ENCODE data around the gene IRGC.
A peak's percentile ranks its signal among the peaks of the same experiment; 100 is the strongest.

Gene IRGC

DNA sequence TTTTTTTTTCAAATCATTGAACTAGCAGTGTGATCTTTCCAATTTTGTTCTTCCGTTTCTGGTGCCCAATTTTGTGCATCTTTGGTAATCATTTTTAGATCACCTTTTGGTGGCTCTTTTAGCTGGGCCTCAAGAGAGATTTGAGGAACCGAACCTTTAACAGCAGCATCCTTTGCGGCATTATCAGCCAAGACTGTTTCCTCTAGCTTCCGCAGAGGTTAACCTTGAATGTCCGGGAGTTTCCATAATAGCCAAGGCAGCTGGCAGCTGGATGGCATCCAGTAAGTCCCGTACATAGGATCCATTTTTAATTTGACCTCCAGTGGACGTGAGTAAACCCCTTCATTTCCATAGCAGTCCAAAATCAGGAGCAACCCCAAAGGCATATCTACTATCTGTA lies 9.6 kb downstream of the IRGC start:
- no peak for DNase-seq

DNA sequence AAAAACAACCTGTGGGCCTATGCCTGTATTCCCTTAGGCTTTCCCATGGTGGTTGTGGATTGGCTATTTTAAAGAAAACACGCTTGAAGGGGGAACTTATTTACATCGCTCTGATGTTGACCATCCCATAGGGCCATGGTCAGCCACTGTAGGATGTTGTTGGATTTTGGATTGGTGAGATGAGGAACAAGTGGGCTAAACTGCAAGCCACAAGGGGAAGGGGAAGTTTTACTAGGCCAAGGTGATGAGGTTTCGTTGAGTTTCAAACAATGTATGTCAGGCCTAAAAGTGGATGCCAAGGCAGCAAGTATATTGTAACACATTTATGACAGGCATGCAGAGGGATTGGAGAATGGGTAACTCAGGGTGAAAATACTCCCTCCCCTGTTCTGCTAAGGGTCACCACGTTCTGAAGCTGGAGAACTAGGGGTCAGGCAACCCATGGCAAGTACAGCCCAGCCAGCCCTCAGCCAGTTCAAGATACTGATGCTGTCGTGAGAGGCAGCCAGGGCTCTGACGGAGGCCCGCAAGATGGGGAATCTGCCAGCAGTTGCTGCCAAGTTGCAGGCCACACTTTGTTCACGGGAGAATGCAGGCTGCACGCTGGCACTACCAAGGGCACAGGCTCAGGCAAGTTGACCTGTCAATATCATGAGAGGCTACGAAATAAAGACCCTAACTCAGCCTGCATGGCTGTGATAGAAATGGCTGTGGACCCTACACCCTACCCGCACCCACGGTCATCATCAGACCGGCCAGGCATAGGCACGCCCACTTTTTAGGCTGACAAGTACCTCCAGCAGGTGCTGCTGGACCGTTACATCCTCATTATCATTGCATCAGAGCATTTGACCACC lies 11.1 kb downstream of the IRGC start:
- no peak for DNase-seq

DNA sequence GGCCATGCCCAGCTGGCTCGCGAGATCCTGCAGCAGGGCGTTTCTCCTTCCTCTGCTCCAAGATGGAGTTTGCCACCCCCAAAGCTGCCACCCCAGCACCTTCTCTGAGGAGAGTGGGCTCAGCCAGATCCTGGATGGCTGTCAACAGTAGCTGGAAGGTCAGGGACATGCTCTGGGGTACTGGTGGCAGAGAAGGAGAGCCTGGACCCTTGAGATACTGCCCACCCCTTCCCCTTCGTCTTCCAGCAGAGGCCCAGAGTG lies 11.6 kb downstream of the IRGC start:
- no peak for DNase-seq

DNA sequence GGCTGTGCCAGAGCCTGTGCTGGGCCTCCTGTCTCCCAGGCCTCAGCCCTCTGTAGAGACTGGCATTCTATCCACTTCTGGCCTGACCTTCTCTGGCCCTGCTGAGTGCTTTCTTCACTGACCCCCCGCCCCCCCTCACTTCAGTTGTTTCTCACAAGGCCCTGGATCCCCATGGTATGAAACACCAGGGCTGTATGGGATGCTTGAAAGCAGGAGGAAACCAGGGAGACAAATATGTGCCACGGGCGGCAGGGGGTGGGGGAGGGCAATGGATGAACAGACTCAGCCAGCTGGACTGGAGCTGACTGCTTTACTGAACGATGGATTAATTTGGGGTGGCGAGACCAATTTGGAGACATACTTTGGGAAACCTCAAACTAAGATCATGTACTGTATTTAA lies 14.0 kb downstream of the IRGC start:
- no peak for DNase-seq

DNA sequence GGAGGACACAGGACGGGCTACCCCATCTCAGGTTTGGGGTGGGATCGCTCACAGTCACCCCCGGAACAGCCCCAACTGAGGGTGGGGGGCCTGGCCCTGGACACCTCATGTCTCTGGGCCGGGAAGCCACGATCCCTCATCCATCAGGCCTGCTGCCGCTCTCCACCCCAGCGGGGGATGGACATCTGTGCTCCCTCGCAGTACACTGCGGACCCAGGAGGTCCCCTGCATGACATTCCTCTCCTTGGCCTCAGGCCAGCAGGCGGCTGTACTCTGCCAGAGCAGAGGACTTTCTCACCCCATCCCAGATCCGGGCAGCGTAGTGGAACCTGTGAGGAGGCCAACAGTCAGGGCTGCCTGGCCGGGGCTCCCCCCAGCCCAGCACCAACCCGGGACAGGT lies 15.5 kb downstream of the IRGC start:
- no peak for DNase-seq

DNA sequence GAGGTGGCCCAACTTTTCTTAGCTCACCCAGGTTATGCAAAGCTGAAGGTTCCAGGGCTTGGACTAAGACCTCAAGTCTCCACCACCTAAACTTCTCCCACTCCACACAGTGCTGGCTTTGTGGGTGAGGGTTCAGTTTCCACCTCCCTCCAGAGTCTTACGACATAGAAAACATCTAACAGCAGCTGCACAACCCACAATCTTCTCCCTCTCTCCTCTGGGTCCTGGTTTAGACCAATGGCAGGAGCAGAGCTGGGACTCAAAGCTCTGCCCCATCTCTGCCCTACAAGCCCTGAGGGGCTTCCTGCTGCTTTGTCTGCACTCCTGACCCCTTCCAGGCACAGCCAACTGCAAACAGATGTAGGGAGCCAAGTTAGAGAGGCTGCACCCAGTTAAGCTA lies 16.0 kb downstream of the IRGC start:
- DNase-seq = no peak

DNA sequence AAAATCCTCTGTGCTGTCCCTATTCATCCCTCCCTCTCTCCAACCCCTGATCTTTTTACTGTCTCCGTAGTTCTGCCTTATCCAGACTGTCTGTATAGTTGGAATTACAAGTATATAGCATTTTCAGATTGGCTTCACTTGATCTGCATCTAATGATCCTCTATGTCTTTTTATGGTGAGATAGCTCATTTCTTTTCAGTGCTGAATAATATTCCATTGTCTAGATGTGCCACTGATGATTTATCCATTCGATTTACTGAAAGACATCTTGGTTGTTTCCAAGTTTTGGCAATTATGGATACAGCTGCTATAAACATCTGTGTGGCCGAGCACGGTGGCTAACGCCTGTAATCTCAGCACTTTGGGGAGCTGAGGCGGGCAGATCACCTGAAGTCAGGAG lies 19.1 kb downstream of the IRGC start:
- DNase-seq = no peak

DNA sequence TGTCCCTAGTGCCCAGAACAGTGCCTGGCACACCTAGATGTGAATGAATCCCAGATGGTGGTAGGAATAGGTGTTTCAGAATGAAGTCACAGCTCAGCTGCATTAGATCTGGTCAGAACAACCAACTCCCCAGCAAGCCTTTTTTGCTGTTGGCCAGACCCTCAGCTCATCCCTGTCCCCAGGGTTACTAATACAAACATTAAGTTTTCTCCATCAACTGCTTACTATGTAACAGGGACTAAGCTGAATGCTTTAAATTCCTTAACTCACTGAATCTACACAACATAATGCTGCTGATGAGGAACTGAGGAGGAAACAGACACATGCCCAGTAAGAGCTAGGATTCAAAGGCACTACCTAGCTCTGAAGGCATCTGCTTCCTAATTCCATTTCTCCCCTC lies 20.1 kb downstream of the IRGC start:
- DNase-seq = no peak

DNA sequence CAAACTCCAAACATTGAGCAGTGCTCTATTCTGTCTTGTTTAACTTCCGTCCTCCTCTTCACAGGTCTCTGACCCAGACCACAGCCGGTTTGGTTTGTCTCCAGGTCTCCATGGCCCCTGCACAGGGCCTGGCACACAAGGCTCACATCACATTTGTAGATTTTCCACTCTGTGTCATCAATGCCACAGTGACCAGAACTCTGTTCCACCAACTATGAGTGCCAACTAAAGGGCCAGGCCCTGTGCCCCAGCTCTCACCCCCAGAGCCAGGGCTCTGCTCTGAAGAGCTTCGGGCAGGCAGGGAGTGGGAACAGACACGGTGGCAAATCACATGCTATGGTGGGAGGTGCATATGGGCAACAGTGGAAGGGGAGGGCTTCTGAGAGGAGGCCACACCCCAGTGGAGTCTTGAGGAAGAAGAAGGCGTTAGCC lies 22.9 kb downstream of the IRGC start:
- no peak for DNase-seq

DNA sequence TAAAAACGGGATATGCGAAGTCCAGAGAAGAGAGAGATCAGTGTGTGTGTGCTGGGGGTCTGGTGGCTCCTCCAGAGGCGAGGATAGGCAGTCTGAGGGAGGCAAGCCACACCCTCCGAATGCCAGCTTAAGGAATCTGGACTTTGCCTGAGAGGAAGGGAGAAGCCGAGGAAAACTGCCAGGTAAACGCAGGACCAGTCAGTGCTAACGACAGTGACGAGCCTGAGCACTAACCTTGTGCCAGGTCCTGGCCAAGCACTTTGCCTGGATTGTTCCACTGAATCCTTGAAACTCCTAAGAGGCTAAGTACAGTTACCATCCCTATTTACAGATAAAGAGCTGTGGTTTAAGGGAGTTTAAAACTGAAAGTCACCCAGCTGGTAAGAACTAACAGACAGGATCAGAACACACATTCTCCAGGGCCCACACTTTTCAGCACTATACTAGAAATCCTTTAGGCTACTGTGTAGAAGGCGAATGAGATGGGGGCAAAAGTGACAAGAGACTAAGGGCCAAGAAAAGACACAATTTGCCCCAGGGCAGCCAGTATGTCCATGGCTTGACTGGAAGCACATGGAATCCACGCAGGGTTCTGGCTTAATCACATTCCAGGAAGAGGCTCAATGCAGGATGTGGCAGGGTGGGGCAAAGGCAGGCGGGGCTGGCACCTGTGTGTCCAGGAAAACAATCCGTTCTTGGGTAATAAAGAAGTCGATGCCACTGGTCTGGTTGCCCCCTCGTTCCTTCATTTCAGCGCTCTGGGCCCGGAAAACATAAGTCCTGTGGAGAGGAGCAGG lies 23.8 kb downstream of the IRGC start:
- no peak for DNase-seq

DNA sequence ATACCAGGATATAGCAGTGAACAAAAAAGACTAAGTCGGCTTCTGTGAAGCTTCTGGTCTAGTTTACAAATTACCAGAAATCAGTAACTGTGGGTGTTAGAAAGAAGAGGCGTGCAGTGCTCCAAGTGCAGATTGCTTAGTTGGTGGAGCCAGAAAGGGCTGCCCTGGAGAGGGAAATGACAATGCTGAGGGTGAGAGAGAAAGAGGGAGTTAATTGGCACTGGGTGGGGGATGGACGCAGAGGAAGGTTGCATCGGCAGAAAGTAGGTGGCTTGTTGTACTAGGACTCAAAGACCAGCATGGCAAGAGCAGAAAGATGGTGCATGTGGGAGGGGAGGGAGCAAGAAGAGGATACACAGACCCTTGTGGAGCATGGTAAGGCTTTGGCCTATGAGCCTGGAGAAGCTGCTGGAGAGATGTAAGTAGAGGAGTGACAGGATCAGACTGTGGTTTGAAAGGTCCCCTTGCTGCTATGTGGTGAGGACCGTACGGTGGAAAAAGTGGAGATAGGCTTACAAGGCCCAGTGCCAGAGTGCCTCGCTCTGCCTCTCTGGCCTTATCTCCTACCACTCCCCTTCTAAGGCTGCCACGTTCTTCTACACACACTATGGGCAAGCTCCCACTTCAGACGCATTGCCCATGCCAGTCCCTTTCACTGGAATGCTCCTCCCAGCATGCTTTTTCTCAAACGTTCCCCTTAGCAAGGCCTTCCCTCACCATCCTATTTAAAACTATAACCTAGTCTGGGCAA lies 25.4 kb downstream of the IRGC start:
- no peak for DNase-seq

DNA sequence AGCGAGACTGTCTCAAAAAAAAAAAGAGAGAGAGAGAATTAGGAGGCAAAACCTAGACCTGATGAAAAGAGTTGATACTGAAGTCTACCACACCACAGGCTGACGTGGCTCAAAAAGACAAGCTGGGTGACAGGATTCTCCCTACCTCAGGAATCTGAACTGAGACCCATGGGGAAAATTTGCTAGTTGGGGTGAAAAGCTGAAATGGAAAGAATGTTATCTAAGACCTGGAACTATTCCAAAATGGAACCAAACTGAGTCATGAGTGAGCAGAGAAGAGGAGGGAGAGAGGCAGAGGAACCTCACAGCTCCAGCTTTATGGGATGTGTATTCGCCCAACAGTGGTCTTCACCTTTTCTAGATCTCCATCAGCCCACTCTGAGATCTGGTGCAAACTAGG lies 27.2 kb downstream of the IRGC start:
- DNase-seq = no peak

DNA sequence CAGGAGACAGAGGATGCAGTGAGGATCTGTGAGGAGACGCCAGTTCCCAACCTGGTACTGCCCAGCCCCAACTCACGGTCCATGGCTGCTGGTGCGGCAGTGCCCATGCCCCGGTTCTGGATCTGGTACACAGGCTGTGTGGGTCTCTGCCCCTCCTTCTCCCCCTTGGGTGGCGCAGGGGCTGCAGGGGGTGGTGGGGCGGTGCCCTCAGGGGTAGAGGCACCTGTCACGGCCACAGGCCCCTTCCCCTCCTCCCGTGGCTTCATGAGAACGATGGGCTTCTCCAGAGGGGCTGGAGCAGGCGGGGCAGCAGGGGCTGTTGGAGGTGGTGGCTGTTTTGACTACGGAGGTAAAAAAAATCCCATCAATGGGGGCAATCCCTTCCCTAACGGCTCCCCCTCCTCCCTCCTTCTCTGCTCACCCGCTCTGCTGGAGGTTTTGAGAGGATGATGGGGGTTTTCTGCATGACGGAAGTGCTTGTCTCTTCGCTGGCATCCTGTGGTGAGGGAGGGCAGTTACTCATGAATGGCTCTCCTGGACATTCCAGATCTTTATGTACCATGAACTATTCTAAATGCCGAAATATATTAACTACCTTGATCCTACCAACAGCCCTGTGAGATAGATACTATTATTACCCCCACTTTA lies 31.8 kb downstream of the IRGC start:
- DNase-seq = no peak

DNA sequence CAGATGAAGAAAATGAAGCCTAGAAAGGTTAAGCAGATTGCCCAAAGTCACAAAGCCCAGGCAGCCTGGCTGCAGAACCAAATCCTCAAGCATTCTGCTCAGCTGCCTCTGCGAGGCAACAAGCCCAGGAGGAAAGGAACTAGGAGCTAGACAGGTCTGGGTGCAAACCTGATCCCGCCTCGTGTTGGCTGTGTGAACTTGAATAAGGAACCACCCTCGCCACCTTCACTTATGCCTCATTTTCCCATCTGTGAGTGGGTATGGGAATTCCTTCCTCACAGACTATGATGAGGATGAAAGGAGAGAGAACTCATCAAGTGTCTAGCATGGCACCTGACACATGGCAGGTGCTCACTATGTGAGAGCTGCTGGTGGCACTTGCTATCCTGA lies 32.3 kb downstream of the IRGC start:
- DNase-seq = no peak

DNA sequence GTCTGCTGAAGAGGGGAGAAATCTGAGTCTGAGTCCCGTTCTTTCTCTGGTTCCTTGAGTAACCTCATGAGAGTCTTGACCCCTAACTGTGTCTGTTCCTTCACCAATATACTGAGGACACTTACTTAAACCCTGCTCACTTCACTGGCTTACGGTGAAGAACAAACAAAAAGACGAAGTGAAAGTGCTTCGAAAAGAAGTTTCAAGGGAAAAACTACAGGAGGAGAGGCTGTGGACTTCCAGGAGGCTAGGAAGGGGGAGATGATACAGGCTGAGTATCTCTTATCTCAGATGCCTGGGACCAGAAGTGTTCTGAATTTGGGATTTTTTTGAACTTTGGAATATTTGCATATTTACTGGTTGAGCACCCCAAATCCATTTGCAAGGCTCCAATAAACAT lies 32.8 kb downstream of the IRGC start:
- no peak for DNase-seq

DNA sequence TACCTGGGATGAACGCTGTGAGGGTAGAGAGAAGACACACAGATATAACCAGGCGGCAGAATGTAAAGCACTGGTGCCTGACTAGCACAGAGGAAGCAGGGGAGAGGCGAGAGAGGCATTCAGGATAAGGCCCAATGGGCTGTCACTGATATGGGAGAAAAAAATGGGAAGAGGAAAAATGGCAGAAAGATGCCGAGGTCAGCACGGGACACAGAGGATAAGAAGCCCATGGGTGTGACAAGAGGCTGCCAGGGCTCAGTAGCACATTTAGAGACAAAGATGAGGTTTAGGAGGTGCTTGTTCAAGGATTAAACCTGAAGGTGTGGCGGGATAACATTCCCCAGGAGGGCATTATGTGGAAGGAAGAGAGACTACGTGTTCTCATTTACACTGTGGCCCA lies 33.3 kb downstream of the IRGC start:
- DNase-seq = no peak

DNA sequence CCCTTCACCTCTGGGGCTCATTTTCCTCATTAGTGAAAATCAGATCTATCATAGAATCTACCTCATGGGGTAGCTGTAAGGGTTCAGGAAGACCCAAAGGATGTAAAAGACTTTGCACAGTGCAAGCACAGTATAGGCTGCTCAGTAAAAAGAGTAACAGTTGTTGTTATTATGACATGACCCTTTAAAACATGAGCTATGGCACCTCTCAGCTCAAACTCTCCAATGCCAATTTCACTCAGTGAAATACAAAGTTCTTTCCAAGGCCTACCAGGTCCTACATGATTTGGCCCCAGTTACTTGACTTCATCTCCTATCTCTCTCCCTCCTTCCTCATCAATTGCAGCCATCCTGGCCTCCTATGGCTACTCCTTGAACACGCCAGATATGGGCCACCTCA lies 34.0 kb downstream of the IRGC start:
- no peak for DNase-seq

DNA sequence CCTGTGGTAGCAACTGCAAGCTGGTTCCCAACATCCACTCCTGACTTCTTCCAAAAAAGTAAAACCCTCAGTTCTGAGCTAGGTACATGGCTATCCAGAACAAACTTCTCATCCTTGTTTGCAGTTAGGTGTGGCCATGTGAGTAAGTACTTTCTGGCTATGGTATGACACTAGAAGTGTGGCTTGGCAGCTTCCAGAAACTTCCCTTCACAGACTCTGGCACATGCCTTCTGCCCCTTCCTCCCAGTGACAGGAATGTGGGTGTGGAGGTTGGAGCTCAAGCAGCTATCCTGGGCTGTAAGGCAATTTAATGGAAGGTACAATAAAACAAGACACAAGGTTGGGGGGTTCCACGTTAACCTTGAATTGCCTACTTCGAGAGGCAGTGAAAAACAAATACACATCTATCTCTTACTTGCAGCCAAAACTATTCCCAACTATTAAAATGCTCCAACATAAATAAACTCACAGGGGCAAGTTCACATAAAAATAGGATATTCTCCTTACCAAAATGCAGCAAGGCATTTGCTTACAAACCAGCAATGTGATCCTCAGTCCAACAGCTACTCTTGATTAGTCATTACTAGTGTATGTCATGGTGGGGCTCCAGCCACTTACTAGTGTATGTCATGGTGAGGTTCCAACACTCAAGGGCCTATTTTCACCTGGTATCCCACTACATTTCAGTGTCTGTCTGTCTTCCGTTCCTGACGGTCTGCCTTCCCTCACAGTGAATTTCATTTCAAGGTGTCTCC lies 35.8 kb downstream of the IRGC start:
- no peak for DNase-seq

DNA sequence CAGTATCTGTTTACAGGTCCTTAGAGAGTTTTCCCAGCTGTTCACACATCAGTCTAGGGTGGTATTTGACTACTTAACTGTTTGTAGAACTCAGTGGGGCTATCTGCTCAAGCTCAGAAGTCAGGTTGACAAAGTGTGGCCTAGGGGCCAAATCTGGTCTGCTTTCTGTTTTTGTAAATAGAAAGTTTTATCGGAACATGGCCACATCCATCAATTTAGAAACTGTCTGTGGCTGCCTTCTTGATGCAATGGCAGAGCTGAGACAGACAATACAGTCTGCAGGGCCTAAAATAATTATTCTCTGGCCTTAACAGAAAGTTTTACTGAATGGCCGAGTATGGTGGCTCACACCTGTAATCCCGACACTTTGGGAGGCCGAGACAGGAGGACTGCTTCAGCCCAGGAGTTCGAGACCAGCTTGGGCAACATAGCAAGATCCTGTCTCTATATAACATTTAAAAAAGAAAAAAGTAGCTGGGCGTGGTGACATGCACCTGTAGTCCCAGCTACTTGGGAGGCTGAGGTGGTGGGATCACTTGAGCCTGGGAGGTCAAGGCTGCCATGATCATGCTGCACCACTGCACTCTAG lies 36.5 kb downstream of the IRGC start:
- no peak for DNase-seq

DNA sequence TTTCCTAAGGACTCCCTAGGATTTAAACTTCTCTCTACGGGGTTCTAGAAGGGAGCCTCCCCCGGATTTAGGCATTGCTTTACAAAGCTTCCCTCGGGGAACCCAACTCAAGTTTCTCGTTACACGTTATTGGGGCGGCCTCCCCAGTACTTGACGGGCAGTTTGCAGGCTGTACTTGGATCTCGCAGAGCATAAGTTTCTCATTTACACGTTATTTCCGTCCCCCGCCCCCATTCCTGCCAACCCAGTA lies 38.3 kb downstream of the IRGC start:
- DNase-seq = no peak

DNA sequence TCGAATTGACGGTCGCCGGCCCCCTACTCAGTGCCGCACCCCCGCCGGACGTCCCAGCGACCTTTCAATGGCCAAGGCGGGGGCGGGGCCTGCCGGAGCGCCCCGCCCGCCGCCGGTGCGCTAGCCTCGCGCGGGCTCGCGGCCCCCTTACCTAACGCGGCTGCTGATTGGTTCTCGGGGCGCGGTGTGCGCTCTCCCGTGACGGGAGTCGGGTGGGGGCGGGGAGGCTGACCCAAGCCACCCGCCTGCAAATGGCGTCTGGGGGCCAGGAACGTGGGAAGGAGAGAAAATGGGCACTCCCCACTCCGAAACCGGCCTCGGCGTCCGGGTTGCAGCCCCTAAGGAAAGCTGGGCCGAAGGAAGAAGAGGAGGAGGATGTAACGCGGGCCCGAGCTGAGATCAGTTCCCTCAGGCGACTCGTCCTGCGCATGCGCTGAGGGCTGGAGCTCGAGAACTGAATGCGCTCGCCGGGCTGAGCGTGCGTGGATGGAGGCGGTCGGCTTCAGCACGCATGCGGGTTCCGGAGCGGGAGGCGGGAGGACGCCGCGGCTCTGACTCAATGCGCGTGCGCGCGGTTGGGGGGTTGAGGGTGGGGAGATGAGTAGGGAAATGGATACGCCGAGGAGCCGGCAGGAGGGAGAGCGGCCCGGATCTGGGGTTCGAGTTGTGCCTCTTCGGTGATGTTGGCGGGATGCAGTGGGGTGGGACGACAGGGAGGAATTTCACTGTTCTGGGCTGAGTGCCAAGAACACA lies 38.8 kb downstream of the IRGC start, which contains the start of gene SMG9:
Gene SMG9, minus strand, starts transcription at position 460 of the 753 bp plus-strand sequence. CDS start 4,221 bp downstream, outside the sequence.
- DNase-seq = peak; percentile 98

Data from activated naive CD4-positive, alpha-beta T cell treated with Interleukin-2 at 50 U/mL for 16 hours (primary cell).